Tibial nerve (tissue), 4 donors: ENCODE measurements around the gene SIGLEC9. TPM values are rescaled to one million over a fixed set of nuclear protein-coding genes. Genes with fewer than 3 reads are reported as not detected.

Experiments
- DNase-seq, 2 donors: peaks; one replicate each; pipeline ENCODE4 v3.0.0-alpha.2; 2019; ENCODE audit warnings: low spot score in 2 of 2
- H3K27ac ChIP-seq, 4 donors: fragments of 200-600 bp; sonication (generic) in 3 of 4; one replicate each; pipeline ENCODE4 v1.5.1; 2017 to 2019; ENCODE audit warnings: mild to moderate bottlenecking in 1 of 4
- H3K27me3 ChIP-seq, 2 donors: fragments of 200-600 bp; sonication (generic) in 1 of 2; one replicate each; pipeline versions ENCODE4 v1.5.1 to v1.6.0; 2017 to 2019
- H3K36me3 ChIP-seq, 3 donors: fragments of 200-600 bp; sonication (generic); one replicate each; pipeline ENCODE4 v1.5.1; 2018 to 2019
- H3K4me1 ChIP-seq, 4 donors: fragments of 200-600 bp; sonication (generic) in 3 of 4; one replicate each; pipeline ENCODE4 v1.5.1; 2017 to 2019
- H3K4me3 ChIP-seq, 4 donors: fragments of 200-600 bp; sonication (generic) in 3 of 4; one replicate each; pipeline ENCODE4 v1.5.1; 2017 to 2019; ENCODE audit warnings: mild to moderate bottlenecking in 1 of 4, moderate library complexity in 1 of 4
- H3K9me3 ChIP-seq, 4 donors: fragments of 200-600 bp; sonication (generic) in 3 of 4; one replicate each; pipeline ENCODE4 v1.5.1; 2017 to 2019
- EP300 ChIP-seq, 2 donors: sonication (generic); formaldehyde crosslinking; IDR thresholded peaks; one replicate each; pipeline ENCODE4 v1.6.1; 2017; ENCODE audit warnings: antibody characterized with exemption in 2 of 2, mild to moderate bottlenecking in 1 of 2
- POLR2A ChIP-seq, 2 donors: fragments of 450-650 bp; IDR thresholded peaks; one replicate each; pipeline ENCODE4 v1.6.1; 2017; ENCODE audit warnings: antibody characterized with exemption in 2 of 2, mild to moderate bottlenecking in 2 of 2, moderate library complexity in 2 of 2
- WGBS, 2 donors: methylation state at CpG; one replicate each; pipeline ENCODE4 v1.1.5; 2018; 5-methylcytosine and 5-hydroxymethylcytosine counted together
- total RNA-seq, 4 donors: library from RNA; depleted of rRNA; stranded (reverse); fragments of >200 nt; gene quantifications; one replicate each; pipeline ENCODE4 v1.1.0, GENCODE V29; 2016
- TF ChIP-seq, protein P1 (sequence below), 5 experiments: fragments of 200-600 bp in 3 of 5; fragments of 450-650 bp in 2 of 5; sonication (generic) in 3 of 5; IDR thresholded peaks; one replicate each; pipeline ENCODE4 v1.5.1; 2016 to 2019; ENCODE audit warnings: antibody characterized with exemption in 5 of 5, mild to moderate bottlenecking in 3 of 5, moderate library complexity in 2 of 5

Gene SIGLEC9
- total RNA-seq, 4 donors from 2014 or later = 4.2 to 18.0 (median 5.0) TPM

DNA sequence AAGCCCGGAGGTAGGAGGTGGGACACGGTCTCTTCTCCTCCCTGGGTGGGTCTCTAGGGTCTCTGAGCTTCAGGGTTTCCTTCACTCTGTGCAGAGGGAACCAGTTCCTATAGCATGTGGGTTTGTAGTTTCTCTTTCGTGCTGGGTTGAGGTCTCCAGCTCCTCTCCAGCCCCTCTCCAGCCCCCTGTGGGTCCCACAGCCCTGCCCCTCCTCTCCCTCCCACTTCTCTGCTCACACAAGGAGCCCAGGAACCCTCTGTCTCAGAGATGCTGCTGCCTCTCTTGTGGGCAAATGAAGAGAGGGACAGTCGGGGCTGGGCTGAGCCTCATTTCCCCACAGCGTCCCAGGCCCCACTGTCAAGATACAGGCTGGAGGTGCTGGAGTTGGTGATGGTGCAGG, 18.8 kb downstream of the SIGLEC9 start:
- Histone ChIP-seq H3K4me1 (peaks cover 0 to 3% (median 0%) of the 10 kb centered on the region in 4 donors), H3K27me3 (no peaks in the 10 kb centered on the region), H3K27ac (no peak overlapping the region), H3K9me3 (no peaks in the 10 kb centered on the region), H3K4me3 (no peak overlapping the region), H3K36me3 (no peaks in the 10 kb centered on the region)
- DNase-seq = no peak
- TF ChIP-seq POLR2A (IDR thresholded peaks at IDR 0.05) (no peak), EP300 (IDR thresholded peaks at IDR 0.05) (no peak)
- TF ChIP-seq, protein P1, sequence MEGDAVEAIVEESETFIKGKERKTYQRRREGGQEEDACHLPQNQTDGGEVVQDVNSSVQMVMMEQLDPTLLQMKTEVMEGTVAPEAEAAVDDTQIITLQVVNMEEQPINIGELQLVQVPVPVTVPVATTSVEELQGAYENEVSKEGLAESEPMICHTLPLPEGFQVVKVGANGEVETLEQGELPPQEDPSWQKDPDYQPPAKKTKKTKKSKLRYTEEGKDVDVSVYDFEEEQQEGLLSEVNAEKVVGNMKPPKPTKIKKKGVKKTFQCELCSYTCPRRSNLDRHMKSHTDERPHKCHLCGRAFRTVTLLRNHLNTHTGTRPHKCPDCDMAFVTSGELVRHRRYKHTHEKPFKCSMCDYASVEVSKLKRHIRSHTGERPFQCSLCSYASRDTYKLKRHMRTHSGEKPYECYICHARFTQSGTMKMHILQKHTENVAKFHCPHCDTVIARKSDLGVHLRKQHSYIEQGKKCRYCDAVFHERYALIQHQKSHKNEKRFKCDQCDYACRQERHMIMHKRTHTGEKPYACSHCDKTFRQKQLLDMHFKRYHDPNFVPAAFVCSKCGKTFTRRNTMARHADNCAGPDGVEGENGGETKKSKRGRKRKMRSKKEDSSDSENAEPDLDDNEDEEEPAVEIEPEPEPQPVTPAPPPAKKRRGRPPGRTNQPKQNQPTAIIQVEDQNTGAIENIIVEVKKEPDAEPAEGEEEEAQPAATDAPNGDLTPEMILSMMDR (IDR thresholded peaks at IDR 0.05) = no peak
- 85 to 89% methylated on average over 3 to 4 of the region's 5 CpGs for WGBS, 2 donors

DNA sequence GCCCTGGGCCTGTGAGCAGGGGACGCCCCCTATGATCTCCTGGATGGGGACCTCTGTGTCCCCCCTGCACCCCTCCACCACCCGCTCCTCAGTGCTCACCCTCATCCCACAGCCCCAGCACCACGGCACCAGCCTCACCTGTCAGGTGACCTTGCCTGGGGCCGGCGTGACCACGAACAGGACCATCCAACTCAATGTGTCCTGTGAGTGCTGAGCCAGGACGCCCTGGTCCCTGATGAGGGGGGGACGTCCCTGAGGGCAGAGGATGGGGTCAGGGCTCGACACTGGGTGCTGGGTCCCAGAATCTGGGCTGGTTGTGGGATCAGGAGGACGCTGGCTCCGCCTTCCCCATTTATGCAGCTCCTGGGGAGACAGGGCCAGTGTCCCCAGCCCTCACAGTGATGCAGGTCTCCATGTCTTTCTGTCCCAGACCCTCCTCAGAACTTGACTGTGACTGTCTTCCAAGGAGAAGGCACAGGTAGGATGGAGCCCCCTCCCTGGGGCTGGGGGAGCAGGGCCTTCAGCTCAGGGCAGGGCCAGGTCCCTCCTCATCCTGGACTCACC, 19.9 kb downstream of the SIGLEC9 start:
- H3K27me3 ChIP-seq = no peaks in the 10 kb centered on the region
- H3K4me3 ChIP-seq = no peak overlapping the region
- no peak for DNase-seq
- peaks cover 0 to 3% (median 0%) of the 10 kb centered on the region in 4 donors for H3K4me1 ChIP-seq
- H3K9me3 ChIP-seq = peaks cover 0 to 3% (median 0%) of the 10 kb centered on the region in 4 donors
- no peaks in the 10 kb centered on the region for H3K36me3 ChIP-seq
- no peak overlapping the region for H3K27ac ChIP-seq
- TF ChIP-seq, protein P1 (IDR thresholded peaks at IDR 0.05) = no peak
- TF ChIP-seq POLR2A (IDR thresholded peaks at IDR 0.05) = no peak
- no peak for TF ChIP-seq EP300 (IDR thresholded peaks at IDR 0.05)
- WGBS, 2 donors = 87 to 88% methylated on average over 1 to 9 of the region's 11 CpGs

DNA sequence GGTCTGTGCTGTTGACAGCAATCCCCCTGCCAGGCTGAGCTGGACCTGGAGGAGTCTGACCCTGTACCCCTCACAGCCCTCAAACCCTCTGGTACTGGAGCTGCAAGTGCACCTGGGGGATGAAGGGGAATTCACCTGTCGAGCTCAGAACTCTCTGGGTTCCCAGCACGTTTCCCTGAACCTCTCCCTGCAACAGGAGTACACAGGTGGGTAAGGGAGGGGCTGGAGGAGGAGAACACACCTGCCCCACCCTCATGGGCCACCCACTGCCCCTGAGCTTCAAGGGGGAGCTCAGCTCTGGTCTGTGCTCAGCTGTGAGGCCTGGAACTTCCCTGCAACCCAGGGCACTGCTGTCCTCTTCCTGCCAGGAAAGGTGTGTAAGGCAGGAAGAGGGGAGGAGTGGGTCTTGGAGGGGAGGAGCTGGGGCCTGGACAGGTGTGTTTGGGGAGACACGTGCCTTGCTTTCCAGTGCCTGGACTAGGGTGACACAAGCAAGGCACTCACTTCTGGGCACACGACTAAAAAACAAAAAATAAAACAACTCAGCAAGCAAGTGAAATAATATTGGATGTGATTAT, 21.3 kb downstream of the SIGLEC9 start:
- Histone ChIP-seq H3K4me1 (peaks cover 0 to 3% (median 0%) of the 10 kb centered on the region in 4 donors), H3K27me3 (no peaks in the 10 kb centered on the region), H3K4me3 (no peak overlapping the region), H3K27ac (no peak overlapping the region), H3K36me3 (no peaks in the 10 kb centered on the region), H3K9me3 (peaks cover 0 to 3% (median 0%) of the 10 kb centered on the region in 4 donors)
- WGBS, 2 donors = 73 to 77% methylated on average over 4 of the region's 4 CpGs
- TF ChIP-seq POLR2A (IDR thresholded peaks at IDR 0.05) (no peak), EP300 (IDR thresholded peaks at IDR 0.05) (no peak)
- TF ChIP-seq, protein P1 (IDR thresholded peaks at IDR 0.05) = no peak
- DNase-seq = no peak

DNA sequence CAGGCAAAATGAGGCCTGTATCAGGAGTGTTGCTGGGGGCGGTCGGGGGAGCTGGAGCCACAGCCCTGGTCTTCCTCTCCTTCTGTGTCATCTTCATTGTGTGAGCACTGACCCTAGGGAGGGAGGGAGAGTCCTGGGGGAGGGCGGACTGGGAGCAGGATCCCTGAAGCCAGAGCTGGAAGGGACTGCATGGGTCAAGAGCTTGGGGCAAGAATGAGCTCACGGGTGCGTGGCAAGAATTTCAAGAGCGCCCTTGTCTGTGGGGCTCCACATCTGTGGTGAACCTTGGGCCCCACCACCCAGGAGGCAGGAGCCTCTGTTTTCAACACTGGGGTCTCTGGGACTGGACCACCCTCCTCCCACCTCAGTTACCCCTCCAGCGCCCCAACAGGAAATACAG, 22.0 kb downstream of the SIGLEC9 start:
- H3K27me3 ChIP-seq = no peaks in the 10 kb centered on the region
- no peak for TF ChIP-seq EP300 (IDR thresholded peaks at IDR 0.05)
- no peak for TF ChIP-seq POLR2A (IDR thresholded peaks at IDR 0.05)
- TF ChIP-seq, protein P1 (IDR thresholded peaks at IDR 0.05) = no peak
- no peak for DNase-seq

DNA sequence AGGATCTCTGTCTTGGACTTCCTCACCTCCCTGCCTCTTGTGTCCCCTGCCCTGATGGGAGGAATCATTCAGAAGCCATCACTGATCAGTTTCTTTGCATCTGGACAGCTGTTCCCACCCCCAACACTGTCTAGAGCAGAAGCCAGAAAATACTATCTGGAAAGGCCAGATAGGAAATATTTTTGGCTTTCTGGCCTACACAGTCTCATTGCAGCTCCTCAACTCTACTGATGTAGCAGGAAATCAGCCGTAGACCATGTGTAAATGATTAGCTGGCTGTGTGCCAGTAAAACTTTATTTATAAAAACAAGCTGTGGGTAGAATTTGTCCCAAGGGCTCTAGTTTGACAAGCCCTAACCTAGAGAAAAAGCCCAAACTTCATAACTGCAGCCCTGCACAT, 23.0 kb downstream of the SIGLEC9 start:
- DNase-seq = no peak
- Histone ChIP-seq H3K4me1 (no peaks in the 10 kb centered on the region), H3K4me3 (no peak overlapping the region), H3K9me3 (peaks cover 0 to 3% (median 0%) of the 10 kb centered on the region in 4 donors), H3K36me3 (no peaks in the 10 kb centered on the region), H3K27ac (no peak overlapping the region), H3K27me3 (no peaks in the 10 kb centered on the region)
- TF ChIP-seq EP300 (IDR thresholded peaks at IDR 0.05) = no peak
- TF ChIP-seq, protein P1 (IDR thresholded peaks at IDR 0.05) = no peak
- no peak for TF ChIP-seq POLR2A (IDR thresholded peaks at IDR 0.05)
- 19 to 25% methylated on average over 1 of the region's 1 CpG for WGBS, 2 donors

More for the DNA sequence above, 22.0 kb downstream of the SIGLEC9 start:
- H3K27ac ChIP-seq = no peak overlapping the region
- 69 to 82% methylated on average over 7 of the region's 7 CpGs for WGBS, 2 donors
- H3K4me1 ChIP-seq = no peaks in the 10 kb centered on the region
- H3K36me3 ChIP-seq = no peaks in the 10 kb centered on the region
- peaks cover 0 to 3% (median 0%) of the 10 kb centered on the region in 4 donors for H3K9me3 ChIP-seq
- H3K4me3 ChIP-seq = no peak overlapping the region
